BJ (cell line): Measurements from ENCODE around the gene DRICH1. TPM values are rescaled to one million over a fixed set of nuclear protein-coding genes. Genes with fewer than 3 reads are reported as not detected.

ENCODE experiments used
- CTCF ChIA-PET: fragments of 350-600 bp; formaldehyde crosslinking; extraction: SDS; loops from one replicate; lab custom pipeline; 2021; ENCODE audit warnings: antibody characterized with exemption, inconsistent platforms; lab: Yijun Ruan, JAX
- POLR2A ChIA-PET: fragments of 300-600 bp; sonication (Branson Sonifier 250); formaldehyde crosslinking; extraction: SDS; loops from one replicate; lab custom pipeline; 2021; ENCODE audit warnings: antibody characterized with exemption; lab: Charles Lee
- DNase-seq: peaks from one replicate; pipeline ENCODE4 v3.0.0-alpha.2; 2011; ENCODE audit warnings: low read depth
- H3K27me3 ChIP-seq: 2 replicates; pipeline ENCODE4 v1.6.0; 2011; ENCODE audit warnings: low read length; ENCODE audit not compliant: control insufficient read depth, insufficient read depth
- H3K36me3 ChIP-seq: 2 replicates; pipeline ENCODE4 v1.5.1; 2011; ENCODE audit warnings: low read length; ENCODE audit not compliant: control insufficient read depth, insufficient read depth
- H3K4me3 ChIP-seq: 2 replicates; pipeline ENCODE4 v1.5.1; 2011; ENCODE audit warnings: low read depth, mild to moderate bottlenecking, control low read depth, low read length
- CTCF ChIP-seq: IDR thresholded peaks from 2 replicates; pipeline ENCODE4 v1.5.1; 2011; ENCODE audit warnings: low read depth, mild to moderate bottlenecking, control low read depth, inconsistent platforms, low read length, moderate library complexity; ENCODE audit not compliant: insufficient read depth
- polyA plus RNA-seq: library from polyadenylated mRNA; depleted of rRNA; stranded (reverse); fragments of >200 nt; gene quantifications from 2 replicates; pipeline ENCODE4 v1.2.3, GENCODE V29; 2011

Gene DRICH1
- polyA plus RNA-seq, 1 experiment, result not detected

GRCh38 chr22:23570681-23571080 lies 61.4 kb downstream of the DRICH1 start:
- POLR2A ChIA-PET, result no interaction called here
- TF ChIP-seq CTCF, result no peak
- no peak overlapping the region for H3K4me3 ChIP-seq
- H3K36me3 ChIP-seq, result no peaks in the 10 kb centered on the region
- peaks cover 15% of the 10 kb centered on the region for H3K27me3 ChIP-seq
- DNase-seq, result no peak
- CTCF ChIA-PET, result interaction anchor here (1.3 kb wide), 1 partner anchor 20 kb away, joined by 3 read pairs; no protein-coding TSS in a partner anchor

GRCh38 chr22:23569716-23570115 lies 62.4 kb downstream of the DRICH1 start:
- CTCF ChIA-PET, result interaction anchor here (0.8 kb wide), 1 partner anchor 31 kb away, joined by 3 read pairs; no protein-coding TSS in a partner anchor
- no peaks in the 10 kb centered on the region for H3K36me3 ChIP-seq
- no peak overlapping the region for H3K4me3 ChIP-seq
- no peak for TF ChIP-seq CTCF
- DNase-seq, result no peak
- peaks cover 22% of the 10 kb centered on the region for H3K27me3 ChIP-seq
- POLR2A ChIA-PET, result no interaction called here

- POLR2A ChIA-PET, result no interaction called here
- TF ChIP-seq CTCF, result no peak
- no peak overlapping the region for H3K4me3 ChIP-seq
- no peaks in the 10 kb centered on the region for H3K36me3 ChIP-seq
- no peak for DNase-seq
- CTCF ChIA-PET, result interaction anchor here (0.8 kb wide), 1 partner anchor 30 kb away, joined by 3 read pairs; no protein-coding TSS in a partner anchor
- peaks cover 23% of the 10 kb centered on the region for H3K27me3 ChIP-seq
Observed at GRCh38 chr22:23569291-23569690, 62.8 kb downstream of the DRICH1 start.

GRCh38 chr22:23566705-23567475 lies 65.2 kb downstream of the DRICH1 start:
- Histone ChIP-seq H3K4me3 (no peak overlapping the region), H3K36me3 (no peaks in the 10 kb centered on the region), H3K27me3 (peaks cover 27% of the 10 kb centered on the region)
- ChIA-PET CTCF (interaction anchor here (1.6 to 2.5 kb wide), 2 partner anchors 16 to 24 kb away, joined by 4 to 8 read pairs; no protein-coding TSS in a partner anchor), POLR2A (no interaction called here)
- DNase-seq, result no peak
- TF ChIP-seq CTCF, result no peak

- TF ChIP-seq CTCF, result no peak
- no peak for DNase-seq
- Histone ChIP-seq H3K4me3 (no peak overlapping the region), H3K27me3 (peaks cover 27% of the 10 kb centered on the region), H3K36me3 (no peaks in the 10 kb centered on the region)
- CTCF ChIA-PET, result interaction anchor here (0.6 to 2.5 kb wide), 3 partner anchors 17 to 269 kb away, joined by 3 to 8 read pairs (median 4); no protein-coding TSS in a partner anchor
- POLR2A ChIA-PET, result no interaction called here
Observed at GRCh38 chr22:23565915-23566704, 66.0 kb downstream of the DRICH1 start.
